Measurements from ENCODE around the gene SEMA3C. TPM values are rescaled to one million over a fixed set of nuclear protein-coding genes. Genes with fewer than 3 reads are reported as not detected.

The SEMA3C gene
- total and polyA plus RNA-seq, 2 donors = 2.8 to 5.6 TPM

GRCh38 chr7:80838643-80839042, 80.2 kb downstream of the SEMA3C start:
- no peak overlapping the region for H3K27ac ChIP-seq (ENCODE audit: low read depth in 1 of 2, low read length in 1 of 2)
- 48% methylated on average over 2 of the region's 2 CpGs for WGBS
- no peaks in the 10 kb centered on the region for H3K27me3 ChIP-seq (ENCODE audit: control insufficient read depth in 2 of 2, insufficient read depth in 1 of 2, low read length in 1 of 2)
- no peaks in the 10 kb centered on the region for H3K36me3 ChIP-seq (ENCODE audit: control insufficient read depth in 2 of 2, insufficient read depth in 2 of 2, low read length in 1 of 2)
- no peaks in the 10 kb centered on the region for H3K4me1 ChIP-seq (ENCODE audit: control insufficient read depth in 2 of 2, insufficient read depth in 2 of 2, low read length in 2 of 2)
- no peaks in the 10 kb centered on the region for H3K9me3 ChIP-seq (ENCODE audit: control insufficient read depth in 2 of 2, insufficient read depth in 1 of 2, low read length in 1 of 2)
- DNase-seq (ENCODE audit: low read depth in 6 of 9, low spot score in 9 of 9) = no peak
- no peak overlapping the region for H3K4me3 ChIP-seq (ENCODE audit: low read length in 2 of 2)

- no peak overlapping the region for H3K4me3 ChIP-seq (ENCODE audit: low read length in 2 of 2)
- H3K27ac ChIP-seq (ENCODE audit: low read depth in 1 of 2, low read length in 1 of 2) = no peak overlapping the region
- H3K4me1 ChIP-seq (ENCODE audit: control insufficient read depth in 2 of 2, insufficient read depth in 2 of 2, low read length in 2 of 2) = no peaks in the 10 kb centered on the region
- no peaks in the 10 kb centered on the region for H3K36me3 ChIP-seq (ENCODE audit: control insufficient read depth in 2 of 2, insufficient read depth in 2 of 2, low read length in 1 of 2)
- 97% methylated on average over 3 of the region's 3 CpGs for WGBS
- no peaks in the 10 kb centered on the region for H3K27me3 ChIP-seq (ENCODE audit: control insufficient read depth in 2 of 2, insufficient read depth in 1 of 2, low read length in 1 of 2)
- no peaks in the 10 kb centered on the region for H3K9me3 ChIP-seq (ENCODE audit: control insufficient read depth in 2 of 2, insufficient read depth in 1 of 2, low read length in 1 of 2)
- no peak for DNase-seq (ENCODE audit: low read depth in 6 of 9, low spot score in 9 of 9)
Measured at GRCh38 chr7:80837345-80837744, 81.5 kb downstream of the SEMA3C start.

- 66% methylated on average over 2 of the region's 2 CpGs for WGBS
- Histone ChIP-seq H3K27ac (ENCODE audit: low read depth in 1 of 2, low read length in 1 of 2) (no peak overlapping the region), H3K36me3 (ENCODE audit: control insufficient read depth in 2 of 2, insufficient read depth in 2 of 2, low read length in 1 of 2) (no peaks in the 10 kb centered on the region), H3K4me1 (ENCODE audit: control insufficient read depth in 2 of 2, insufficient read depth in 2 of 2, low read length in 2 of 2) (no peaks in the 10 kb centered on the region), H3K4me3 (ENCODE audit: low read length in 2 of 2) (no peak overlapping the region), H3K27me3 (ENCODE audit: control insufficient read depth in 2 of 2, insufficient read depth in 1 of 2, low read length in 1 of 2) (no peaks in the 10 kb centered on the region), H3K9me3 (ENCODE audit: control insufficient read depth in 2 of 2, insufficient read depth in 1 of 2, low read length in 1 of 2) (no peaks in the 10 kb centered on the region)
- no peak for DNase-seq (ENCODE audit: low read depth in 6 of 9, low spot score in 9 of 9)
Measured at GRCh38 chr7:80835251-80835650, 83.6 kb downstream of the SEMA3C start.

- no peak for DNase-seq (ENCODE audit: low read depth in 6 of 9, low spot score in 9 of 9)
- Histone ChIP-seq H3K9me3 (ENCODE audit: control insufficient read depth in 2 of 2, insufficient read depth in 1 of 2, low read length in 1 of 2) (no peaks in the 10 kb centered on the region), H3K27me3 (ENCODE audit: control insufficient read depth in 2 of 2, insufficient read depth in 1 of 2, low read length in 1 of 2) (no peaks in the 10 kb centered on the region), H3K4me1 (ENCODE audit: control insufficient read depth in 2 of 2, insufficient read depth in 2 of 2, low read length in 2 of 2) (no peaks in the 10 kb centered on the region), H3K27ac (ENCODE audit: low read depth in 1 of 2, low read length in 1 of 2) (no peak overlapping the region), H3K4me3 (ENCODE audit: low read length in 2 of 2) (no peak overlapping the region), H3K36me3 (ENCODE audit: control insufficient read depth in 2 of 2, insufficient read depth in 2 of 2, low read length in 1 of 2) (no peaks in the 10 kb centered on the region)
- 91% methylated on average over 10 of the region's 10 CpGs for WGBS
Measured at GRCh38 chr7:80833289-80834268, 85.3 kb downstream of the SEMA3C start.

DNA sequence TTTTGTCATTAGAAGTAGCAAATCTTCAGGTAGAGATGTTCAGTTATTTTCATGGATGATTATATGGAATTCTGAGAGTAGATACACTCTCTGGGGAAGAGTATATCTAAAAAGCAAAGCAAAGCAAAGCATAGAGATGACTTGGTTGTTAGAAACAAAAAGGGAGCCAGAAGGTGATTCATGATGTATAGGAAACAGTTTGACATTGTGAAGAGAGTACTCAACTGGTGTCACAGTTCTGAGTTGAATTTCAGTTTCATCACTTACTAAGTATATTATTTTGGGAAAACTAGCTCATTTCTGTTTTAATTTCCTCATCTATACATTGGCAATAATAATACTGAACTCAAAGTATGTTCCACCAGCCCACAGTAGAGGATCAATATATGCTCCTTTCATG, 86.8 kb downstream of the SEMA3C start:
- no peak for DNase-seq (ENCODE audit: low read depth in 6 of 9, low spot score in 9 of 9)
- H3K4me3 ChIP-seq (ENCODE audit: low read length in 2 of 2) = no peak overlapping the region
- H3K9me3 ChIP-seq (ENCODE audit: control insufficient read depth in 2 of 2, insufficient read depth in 1 of 2, low read length in 1 of 2) = no peaks in the 10 kb centered on the region
- H3K27me3 ChIP-seq (ENCODE audit: control insufficient read depth in 2 of 2, insufficient read depth in 1 of 2, low read length in 1 of 2) = no peaks in the 10 kb centered on the region
- no peaks in the 10 kb centered on the region for H3K4me1 ChIP-seq (ENCODE audit: control insufficient read depth in 2 of 2, insufficient read depth in 2 of 2, low read length in 2 of 2)
- H3K27ac ChIP-seq (ENCODE audit: low read depth in 1 of 2, low read length in 1 of 2) = no peak overlapping the region
- H3K36me3 ChIP-seq (ENCODE audit: control insufficient read depth in 2 of 2, insufficient read depth in 2 of 2, low read length in 1 of 2) = no peaks in the 10 kb centered on the region

DNA sequence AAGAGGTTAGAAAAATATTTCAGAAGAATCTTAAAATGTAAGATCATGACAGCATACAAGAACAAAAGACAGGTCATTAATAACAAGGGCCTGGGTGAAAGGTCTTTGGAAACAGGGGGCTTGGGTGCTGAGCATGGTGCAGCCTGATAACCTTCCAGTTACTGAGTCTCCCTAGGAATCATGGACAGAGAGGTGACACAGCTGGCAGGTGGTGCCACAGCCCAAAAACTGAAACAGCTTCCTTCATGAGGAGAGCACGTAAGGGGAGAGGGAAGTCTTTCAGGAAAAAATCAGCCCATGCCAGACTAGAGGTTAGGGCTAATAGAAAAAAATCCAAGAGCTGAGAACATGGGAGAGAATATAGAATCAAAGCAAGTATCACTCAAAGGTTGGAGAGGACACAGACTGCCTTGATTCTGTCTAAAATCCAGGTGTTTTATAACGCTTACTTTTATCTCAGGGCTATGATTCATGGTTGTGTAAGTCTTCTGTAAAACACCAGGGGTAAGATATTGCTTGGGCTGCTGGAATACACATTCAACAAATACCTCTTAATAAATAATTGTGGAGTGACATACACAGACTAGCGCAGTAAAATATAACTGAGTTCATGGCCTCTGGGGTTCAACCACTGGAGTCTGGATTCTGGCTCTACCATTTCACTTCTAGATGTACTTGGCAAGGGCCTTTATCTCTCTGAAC, 88.1 kb downstream of the SEMA3C start:
- no peaks in the 10 kb centered on the region for H3K9me3 ChIP-seq (ENCODE audit: control insufficient read depth in 2 of 2, insufficient read depth in 1 of 2, low read length in 1 of 2)

DNA sequence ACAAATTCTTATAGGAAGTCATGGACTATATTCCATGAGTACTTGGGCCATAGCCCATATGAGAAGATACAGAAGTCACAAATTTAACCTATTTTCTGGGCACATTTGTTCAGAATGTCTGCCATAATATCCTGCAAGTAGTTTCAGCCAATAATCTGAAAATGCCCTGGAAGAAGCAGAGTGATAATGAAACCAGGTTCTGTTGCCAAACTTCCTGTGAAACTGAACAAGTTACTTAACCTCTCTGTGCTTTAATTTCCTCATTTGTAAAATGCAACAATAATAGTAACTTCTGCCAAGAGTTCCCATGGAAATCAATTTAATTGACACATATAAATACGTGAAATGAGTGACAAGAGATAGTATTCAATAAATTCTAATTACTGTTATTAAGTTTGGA, 88.8 kb downstream of the SEMA3C start:
- 86% methylated on average over 1 of the region's 1 CpG for WGBS
- no peaks in the 10 kb centered on the region for H3K36me3 ChIP-seq (ENCODE audit: control insufficient read depth in 2 of 2, insufficient read depth in 2 of 2, low read length in 1 of 2)
- no peaks in the 10 kb centered on the region for H3K27me3 ChIP-seq (ENCODE audit: control insufficient read depth in 2 of 2, insufficient read depth in 1 of 2, low read length in 1 of 2)
- H3K9me3 ChIP-seq (ENCODE audit: control insufficient read depth in 2 of 2, insufficient read depth in 1 of 2, low read length in 1 of 2) = no peaks in the 10 kb centered on the region
- H3K27ac ChIP-seq (ENCODE audit: low read depth in 1 of 2, low read length in 1 of 2) = no peak overlapping the region
- no peak for DNase-seq (ENCODE audit: low read depth in 6 of 9, low spot score in 9 of 9)
- no peaks in the 10 kb centered on the region for H3K4me1 ChIP-seq (ENCODE audit: control insufficient read depth in 2 of 2, insufficient read depth in 2 of 2, low read length in 2 of 2)
- no peak overlapping the region for H3K4me3 ChIP-seq (ENCODE audit: low read length in 2 of 2)

More for the DNA sequence above, 88.1 kb downstream of the SEMA3C start:
- 90% methylated on average over 3 of the region's 3 CpGs for WGBS
- no peak for DNase-seq (ENCODE audit: low read depth in 6 of 9, low spot score in 9 of 9)
- Histone ChIP-seq H3K27me3 (ENCODE audit: control insufficient read depth in 2 of 2, insufficient read depth in 1 of 2, low read length in 1 of 2) (no peaks in the 10 kb centered on the region), H3K4me1 (ENCODE audit: control insufficient read depth in 2 of 2, insufficient read depth in 2 of 2, low read length in 2 of 2) (no peaks in the 10 kb centered on the region), H3K27ac (ENCODE audit: low read depth in 1 of 2, low read length in 1 of 2) (no peak overlapping the region), H3K36me3 (ENCODE audit: control insufficient read depth in 2 of 2, insufficient read depth in 2 of 2, low read length in 1 of 2) (no peaks in the 10 kb centered on the region), H3K4me3 (ENCODE audit: low read length in 2 of 2) (no peak overlapping the region)

DNA sequence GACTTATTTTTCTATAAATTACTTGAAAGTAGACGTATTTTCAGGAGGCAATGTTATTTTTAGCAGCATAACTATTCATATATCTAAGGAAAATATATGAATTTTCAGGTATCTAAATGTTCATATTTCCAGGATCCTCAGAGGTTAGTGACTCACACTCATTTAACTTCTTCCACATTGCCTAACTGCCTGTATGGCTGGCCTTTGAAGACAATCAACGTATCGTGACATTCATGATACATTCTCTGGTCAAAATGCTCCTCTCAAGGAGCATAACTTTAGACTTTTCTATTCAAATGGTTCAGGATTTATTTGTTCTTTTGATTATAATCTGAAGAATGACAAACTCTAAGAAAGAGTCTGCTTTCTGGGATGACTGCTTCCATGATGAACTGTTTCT, 89.3 kb downstream of the SEMA3C start:
- no peaks in the 10 kb centered on the region for H3K4me1 ChIP-seq (ENCODE audit: control insufficient read depth in 2 of 2, insufficient read depth in 2 of 2, low read length in 2 of 2)
- H3K36me3 ChIP-seq (ENCODE audit: control insufficient read depth in 2 of 2, insufficient read depth in 2 of 2, low read length in 1 of 2) = no peaks in the 10 kb centered on the region
- DNase-seq (ENCODE audit: low read depth in 6 of 9, low spot score in 9 of 9) = no peak
- no peaks in the 10 kb centered on the region for H3K27me3 ChIP-seq (ENCODE audit: control insufficient read depth in 2 of 2, insufficient read depth in 1 of 2, low read length in 1 of 2)
- 95% methylated on average over 3 of the region's 3 CpGs for WGBS
- no peak overlapping the region for H3K27ac ChIP-seq (ENCODE audit: low read depth in 1 of 2, low read length in 1 of 2)
- H3K9me3 ChIP-seq (ENCODE audit: control insufficient read depth in 2 of 2, insufficient read depth in 1 of 2, low read length in 1 of 2) = no peaks in the 10 kb centered on the region
- H3K4me3 ChIP-seq (ENCODE audit: low read length in 2 of 2) = no peak overlapping the region

GRCh38 chr7:80827239-80827633, 91.6 kb downstream of the SEMA3C start:
- 92% methylated on average over 1 of the region's 1 CpG for WGBS
- no peak for DNase-seq (ENCODE audit: low read depth in 6 of 9, low spot score in 9 of 9)
- Histone ChIP-seq H3K4me1 (ENCODE audit: control insufficient read depth in 2 of 2, insufficient read depth in 2 of 2, low read length in 2 of 2) (no peaks in the 10 kb centered on the region), H3K36me3 (ENCODE audit: control insufficient read depth in 2 of 2, insufficient read depth in 2 of 2, low read length in 1 of 2) (no peaks in the 10 kb centered on the region), H3K27ac (ENCODE audit: low read depth in 1 of 2, low read length in 1 of 2) (no peak overlapping the region), H3K27me3 (ENCODE audit: control insufficient read depth in 2 of 2, insufficient read depth in 1 of 2, low read length in 1 of 2) (no peaks in the 10 kb centered on the region), H3K4me3 (ENCODE audit: low read length in 2 of 2) (no peak overlapping the region), H3K9me3 (ENCODE audit: control insufficient read depth in 2 of 2, insufficient read depth in 1 of 2, low read length in 1 of 2) (no peaks in the 10 kb centered on the region)
